WTC11 (cell line): ENCODE results near the gene REST. TPM values are rescaled to one million over a fixed set of nuclear protein-coding genes. Genes with fewer than 3 reads are reported as not detected.
"Not testable (repeated sequence)": the region's sequence is repeated elsewhere in the genome, so short reads cannot be mapped to it uniquely, and the experiment has no call there.

Source experiments
- ATAC-seq: fragments of 200-7000 bp; cut with Tn5 transposase; 2 replicates; pipeline ENCODE4 v1.10.0; 2021; ENCODE audit warnings: mild to moderate bottlenecking, moderate library complexity
- CTCF ChIA-PET: fragments of 300-600 bp; sonication (Branson Sonifier 250); formaldehyde crosslinking; loops from one replicate; lab custom pipeline; 2021; ENCODE audit warnings: antibody characterized with exemption; lab: Charles Lee
- POLR2A ChIA-PET: fragments of 350-600 bp; sonication (Branson Sonifier 250); formaldehyde crosslinking; loops from one replicate; lab custom pipeline; 2021; ENCODE audit warnings: antibody characterized with exemption; lab: Charles Lee
- DNase-seq: peaks from one replicate; pipeline ENCODE4 v3.0.0; 2021; ENCODE audit warnings: low spot score
- H3K27ac Mint-ChIP-seq: 2 replicates; pipeline ENCODE4 v1.8.0; 2021; ENCODE audit warnings: mixed read lengths
- H3K27me3 Mint-ChIP-seq: 2 replicates; pipeline ENCODE4 v1.8.0; 2021; ENCODE audit warnings: low read depth, mild to moderate bottlenecking, moderate library complexity, mixed read lengths
- H3K36me3 Mint-ChIP-seq: 2 replicates; pipeline ENCODE4 v1.8.0; 2021; ENCODE audit warnings: mixed read lengths
- H3K4me1 Mint-ChIP-seq: 2 replicates; pipeline ENCODE4 v1.8.0; 2022; ENCODE audit warnings: mixed read lengths
- H3K4me3 Mint-ChIP-seq: 2 replicates; pipeline ENCODE4 v1.8.0; 2021; ENCODE audit warnings: mild to moderate bottlenecking, moderate library complexity, mixed read lengths
- H3K9me3 Mint-ChIP-seq: 2 replicates; pipeline ENCODE4 v1.8.0; 2021; ENCODE audit warnings: mixed read lengths
- AFF4 ChIP-seq: sonication (generic); formaldehyde crosslinking; IDR thresholded peaks from 2 replicates; pipeline ENCODE4 v1.8.1; 2023; ENCODE audit warnings: mild to moderate bottlenecking, missing genetic modification reagents, borderline replicate concordance
- ATF1 ChIP-seq: sonication (generic); formaldehyde crosslinking; IDR thresholded peaks from 2 replicates; pipeline ENCODE4 v1.8.1; 2023; ENCODE audit warnings: mild to moderate bottlenecking, moderate library complexity, missing genetic modification reagents
- ATF3 ChIP-seq: sonication (generic); formaldehyde crosslinking; conservative IDR thresholded peaks from 2 replicates; pipeline ENCODE4 v1.8.1; 2022; ENCODE audit warnings: mild to moderate bottlenecking, missing genetic modification reagents
- E2F5 ChIP-seq: sonication (generic); formaldehyde crosslinking; IDR thresholded peaks from 2 replicates; pipeline ENCODE4 v1.8.1; 2022; ENCODE audit warnings: mild to moderate bottlenecking, moderate library complexity, missing genetic modification reagents
- HMGA2 ChIP-seq: fragments of 250-450 bp; sonication (Bioruptor Pico); IDR thresholded peaks from 2 replicates; pipeline ENCODE4 v1.4.0; 2021; ENCODE audit warnings: mild to moderate bottlenecking, moderate library complexity
- JUN ChIP-seq: sonication (generic); formaldehyde crosslinking; IDR thresholded peaks from 2 replicates; pipeline ENCODE4 v1.8.0; 2023; ENCODE audit warnings: mild to moderate bottlenecking, missing genetic modification reagents
- KAT7 ChIP-seq: sonication (generic); formaldehyde crosslinking; IDR thresholded peaks from 2 replicates; pipeline ENCODE4 v1.8.1; 2023; ENCODE audit warnings: missing genetic modification reagents, mild to moderate bottlenecking, borderline replicate concordance
- NR1H2 ChIP-seq: sonication (generic); formaldehyde crosslinking; IDR thresholded peaks from 2 replicates; pipeline ENCODE4 v1.9.0; 2021; ENCODE audit warnings: mild to moderate bottlenecking, moderate library complexity, missing genetic modification reagents
- SOX15 ChIP-seq: fragments of 250-450 bp; sonication (Bioruptor Pico); IDR thresholded peaks from 2 replicates; pipeline ENCODE4 v1.9.0; 2021; ENCODE audit warnings: mild to moderate bottlenecking
- TEAD1 ChIP-seq: sonication (generic); formaldehyde crosslinking; IDR thresholded peaks from 2 replicates; pipeline ENCODE4 v1.8.0; 2022; ENCODE audit warnings: mild to moderate bottlenecking, missing genetic modification reagents
- ZNF232 ChIP-seq: sonication (generic); formaldehyde crosslinking; IDR thresholded peaks from 2 replicates; pipeline ENCODE4 v1.8.0; 2022; ENCODE audit warnings: mild to moderate bottlenecking, missing genetic modification reagents
- total RNA-seq: library from RNA; stranded (reverse); gene quantifications from 3 replicates; pipeline ENCODE4 v1.2.3, GENCODE V29; 2021
- TF ChIP-seq, protein P1 (sequence below): fragments of 250-450 bp; sonication (Bioruptor Pico); IDR thresholded peaks from 2 replicates; pipeline ENCODE4 v1.9.0; 2021; ENCODE audit warnings: mild to moderate bottlenecking, borderline replicate concordance
- TF ChIP-seq, protein P2 (sequence below): sonication (generic); formaldehyde crosslinking; IDR thresholded peaks from 2 replicates; pipeline ENCODE4 v1.8.1; 2022; ENCODE audit warnings: low read depth, missing genetic modification reagents, borderline replicate concordance
- TF ChIP-seq, protein P3 (sequence below): sonication (generic); formaldehyde crosslinking; IDR thresholded peaks from 2 replicates; pipeline ENCODE4 v1.8.0; 2022; ENCODE audit warnings: mild to moderate bottlenecking, missing genetic modification reagents

Gene REST
- total RNA-seq, 1 experiment from 2014 or later, result 75.1 TPM

GRCh38 chr4:56937262-56937661, 29.6 kb downstream of the REST start (continued):
- TF ChIP-seq, protein P1, sequence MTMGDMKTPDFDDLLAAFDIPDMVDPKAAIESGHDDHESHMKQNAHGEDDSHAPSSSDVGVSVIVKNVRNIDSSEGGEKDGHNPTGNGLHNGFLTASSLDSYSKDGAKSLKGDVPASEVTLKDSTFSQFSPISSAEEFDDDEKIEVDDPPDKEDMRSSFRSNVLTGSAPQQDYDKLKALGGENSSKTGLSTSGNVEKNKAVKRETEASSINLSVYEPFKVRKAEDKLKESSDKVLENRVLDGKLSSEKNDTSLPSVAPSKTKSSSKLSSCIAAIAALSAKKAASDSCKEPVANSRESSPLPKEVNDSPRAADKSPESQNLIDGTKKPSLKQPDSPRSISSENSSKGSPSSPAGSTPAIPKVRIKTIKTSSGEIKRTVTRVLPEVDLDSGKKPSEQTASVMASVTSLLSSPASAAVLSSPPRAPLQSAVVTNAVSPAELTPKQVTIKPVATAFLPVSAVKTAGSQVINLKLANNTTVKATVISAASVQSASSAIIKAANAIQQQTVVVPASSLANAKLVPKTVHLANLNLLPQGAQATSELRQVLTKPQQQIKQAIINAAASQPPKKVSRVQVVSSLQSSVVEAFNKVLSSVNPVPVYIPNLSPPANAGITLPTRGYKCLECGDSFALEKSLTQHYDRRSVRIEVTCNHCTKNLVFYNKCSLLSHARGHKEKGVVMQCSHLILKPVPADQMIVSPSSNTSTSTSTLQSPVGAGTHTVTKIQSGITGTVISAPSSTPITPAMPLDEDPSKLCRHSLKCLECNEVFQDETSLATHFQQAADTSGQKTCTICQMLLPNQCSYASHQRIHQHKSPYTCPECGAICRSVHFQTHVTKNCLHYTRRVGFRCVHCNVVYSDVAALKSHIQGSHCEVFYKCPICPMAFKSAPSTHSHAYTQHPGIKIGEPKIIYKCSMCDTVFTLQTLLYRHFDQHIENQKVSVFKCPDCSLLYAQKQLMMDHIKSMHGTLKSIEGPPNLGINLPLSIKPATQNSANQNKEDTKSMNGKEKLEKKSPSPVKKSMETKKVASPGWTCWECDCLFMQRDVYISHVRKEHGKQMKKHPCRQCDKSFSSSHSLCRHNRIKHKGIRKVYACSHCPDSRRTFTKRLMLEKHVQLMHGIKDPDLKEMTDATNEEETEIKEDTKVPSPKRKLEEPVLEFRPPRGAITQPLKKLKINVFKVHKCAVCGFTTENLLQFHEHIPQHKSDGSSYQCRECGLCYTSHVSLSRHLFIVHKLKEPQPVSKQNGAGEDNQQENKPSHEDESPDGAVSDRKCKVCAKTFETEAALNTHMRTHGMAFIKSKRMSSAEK, result no peak
- TF ChIP-seq AFF4 (CRISPR knock-in tag), result no peak
- TF ChIP-seq ATF1 (CRISPR knock-in tag), result no peak
- TF ChIP-seq, all 79 proteins: peak for 0

GRCh38 chr4:56939826-56940225, 32.1 kb downstream of the REST start:
- H3K4me3 Mint-ChIP-seq, H3K9me3 Mint-ChIP-seq, ATAC-seq, POLR2A ChIA-PET, DNase-seq, CTCF ChIA-PET, H3K27me3 Mint-ChIP-seq, H3K4me1 Mint-ChIP-seq, H3K27ac Mint-ChIP-seq: not testable (repeated sequence)
- peaks cover 10% of the 10 kb centered on the region for H3K36me3 Mint-ChIP-seq

- ChIA-PET POLR2A (no interaction called here), CTCF (no interaction called here)
- Mint-ChIP-seq H3K4me3 (no peak overlapping the region), H3K27ac (no peak overlapping the region), H3K9me3 (no peaks in the 10 kb centered on the region), H3K27me3 (no peaks in the 10 kb centered on the region), H3K4me1 (no peaks in the 10 kb centered on the region), H3K36me3 (peaks cover 8% of the 10 kb centered on the region)
- DNase-seq (no peak), ATAC-seq (no peak)
- TF ChIP-seq TEAD1 (no peak), JUN (CRISPR knock-in tag) (no peak), HMGA2 (CRISPR knock-in tag) (no peak), E2F5 (CRISPR knock-in tag) (no peak), KAT7 (CRISPR knock-in tag) (no peak), ZNF232 (CRISPR knock-in tag) (no peak), SOX15 (CRISPR knock-in tag) (no peak), ATF3 (CRISPR knock-in tag) (no peak), NR1H2 (CRISPR knock-in tag) (no peak)
- TF ChIP-seq, protein P2, sequence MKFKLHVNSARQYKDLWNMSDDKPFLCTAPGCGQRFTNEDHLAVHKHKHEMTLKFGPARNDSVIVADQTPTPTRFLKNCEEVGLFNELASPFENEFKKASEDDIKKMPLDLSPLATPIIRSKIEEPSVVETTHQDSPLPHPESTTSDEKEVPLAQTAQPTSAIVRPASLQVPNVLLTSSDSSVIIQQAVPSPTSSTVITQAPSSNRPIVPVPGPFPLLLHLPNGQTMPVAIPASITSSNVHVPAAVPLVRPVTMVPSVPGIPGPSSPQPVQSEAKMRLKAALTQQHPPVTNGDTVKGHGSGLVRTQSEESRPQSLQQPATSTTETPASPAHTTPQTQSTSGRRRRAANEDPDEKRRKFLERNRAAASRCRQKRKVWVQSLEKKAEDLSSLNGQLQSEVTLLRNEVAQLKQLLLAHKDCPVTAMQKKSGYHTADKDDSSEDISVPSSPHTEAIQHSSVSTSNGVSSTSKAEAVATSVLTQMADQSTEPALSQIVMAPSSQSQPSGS (CRISPR knock-in tag), result no peak
- TF ChIP-seq, protein P1, result no peak
- TF ChIP-seq, protein P3, sequence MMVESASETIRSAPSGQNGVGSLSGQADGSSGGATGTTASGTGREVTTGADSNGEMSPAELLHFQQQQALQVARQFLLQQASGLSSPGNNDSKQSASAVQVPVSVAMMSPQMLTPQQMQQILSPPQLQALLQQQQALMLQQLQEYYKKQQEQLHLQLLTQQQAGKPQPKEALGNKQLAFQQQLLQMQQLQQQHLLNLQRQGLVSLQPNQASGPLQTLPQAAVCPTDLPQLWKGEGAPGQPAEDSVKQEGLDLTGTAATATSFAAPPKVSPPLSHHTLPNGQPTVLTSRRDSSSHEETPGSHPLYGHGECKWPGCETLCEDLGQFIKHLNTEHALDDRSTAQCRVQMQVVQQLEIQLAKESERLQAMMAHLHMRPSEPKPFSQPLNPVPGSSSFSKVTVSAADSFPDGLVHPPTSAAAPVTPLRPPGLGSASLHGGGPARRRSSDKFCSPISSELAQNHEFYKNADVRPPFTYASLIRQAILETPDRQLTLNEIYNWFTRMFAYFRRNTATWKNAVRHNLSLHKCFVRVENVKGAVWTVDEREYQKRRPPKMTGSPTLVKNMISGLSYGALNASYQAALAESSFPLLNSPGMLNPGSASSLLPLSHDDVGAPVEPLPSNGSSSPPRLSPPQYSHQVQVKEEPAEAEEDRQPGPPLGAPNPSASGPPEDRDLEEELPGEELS (CRISPR knock-in tag), result no peak
Observed at GRCh38 chr4:56940403-56940802, 32.7 kb downstream of the REST start.
